Spleen (tissue), 7 donors: ENCODE measurements around the gene LYRM4.

Source experiments
- POLR2A ChIP-seq, 3 donors: fragments of 450-650 bp; IDR thresholded peaks; one replicate each; pipeline ENCODE4 v1.5.1; 2017; ENCODE audit warnings: antibody characterized with exemption in 3 of 3, mild to moderate bottlenecking in 1 of 3
- TF ChIP-seq, protein P1 (sequence below), 11 experiments: fragments of 200-600 bp in 7 of 11; fragments of 450-650 bp in 4 of 11; sonication (generic) in 4 of 11; IDR thresholded peaks in 8 of 11; conservative IDR thresholded peaks in 3 of 11; 1 replicate in 7 of 11; 2 replicates in 4 of 11; pipeline versions ENCODE4 v1.4.0 to v1.8.0; 2016 to 2021; ENCODE audit warnings: antibody characterized with exemption in 11 of 11, inconsistent platforms in 4 of 11, mild to moderate bottlenecking in 1 of 11
- donor health status: DM: no; HTN: no; CAD: no; lungs with moderate emphysema.
- donor health status: DM: no; HTN: no; CAD: no.
- donor health status: DM: no; HTN: no; CAD: no.

DNA sequence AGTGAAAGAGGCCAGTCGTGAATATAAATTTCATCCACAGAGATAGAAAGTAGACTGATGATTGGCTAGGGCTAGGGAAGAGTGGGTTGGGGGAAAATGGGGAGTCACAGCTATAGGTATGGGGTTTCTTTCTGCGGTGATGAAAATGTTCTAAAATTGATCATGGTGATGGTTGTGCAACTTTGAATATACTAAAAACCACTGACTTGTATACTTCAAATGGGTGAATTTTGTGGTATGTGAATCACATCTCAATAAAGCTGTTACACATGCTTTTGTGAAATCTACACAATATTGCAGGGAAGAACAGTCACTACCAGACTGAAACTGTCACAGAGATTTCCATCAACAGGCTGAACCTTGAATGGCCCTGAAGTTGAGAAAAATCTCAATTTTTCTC, 61.5 kb downstream of the LYRM4 start:
- TF ChIP-seq, protein P1, sequence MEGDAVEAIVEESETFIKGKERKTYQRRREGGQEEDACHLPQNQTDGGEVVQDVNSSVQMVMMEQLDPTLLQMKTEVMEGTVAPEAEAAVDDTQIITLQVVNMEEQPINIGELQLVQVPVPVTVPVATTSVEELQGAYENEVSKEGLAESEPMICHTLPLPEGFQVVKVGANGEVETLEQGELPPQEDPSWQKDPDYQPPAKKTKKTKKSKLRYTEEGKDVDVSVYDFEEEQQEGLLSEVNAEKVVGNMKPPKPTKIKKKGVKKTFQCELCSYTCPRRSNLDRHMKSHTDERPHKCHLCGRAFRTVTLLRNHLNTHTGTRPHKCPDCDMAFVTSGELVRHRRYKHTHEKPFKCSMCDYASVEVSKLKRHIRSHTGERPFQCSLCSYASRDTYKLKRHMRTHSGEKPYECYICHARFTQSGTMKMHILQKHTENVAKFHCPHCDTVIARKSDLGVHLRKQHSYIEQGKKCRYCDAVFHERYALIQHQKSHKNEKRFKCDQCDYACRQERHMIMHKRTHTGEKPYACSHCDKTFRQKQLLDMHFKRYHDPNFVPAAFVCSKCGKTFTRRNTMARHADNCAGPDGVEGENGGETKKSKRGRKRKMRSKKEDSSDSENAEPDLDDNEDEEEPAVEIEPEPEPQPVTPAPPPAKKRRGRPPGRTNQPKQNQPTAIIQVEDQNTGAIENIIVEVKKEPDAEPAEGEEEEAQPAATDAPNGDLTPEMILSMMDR (IDR thresholded peaks at IDR 0.05 in 8 of 11, conservative IDR thresholded peaks at IDR 0.05 in 3 of 11): no peak
- TF ChIP-seq POLR2A (IDR thresholded peaks at IDR 0.05): no peak
